CD1c-positive myeloid dendritic cell (primary cell): ENCODE measurements around the gene TMEM269.
"Not testable (repeated sequence)": the region's sequence is repeated elsewhere in the genome, so short reads cannot be mapped to it uniquely, and the experiment has no call there.

Source experiments
- DNase-seq: peaks from one replicate; pipeline ENCODE4 v3.0.0-alpha.2; 2016; ENCODE audit errors: extremely low spot score

Gene TMEM269

DNA sequence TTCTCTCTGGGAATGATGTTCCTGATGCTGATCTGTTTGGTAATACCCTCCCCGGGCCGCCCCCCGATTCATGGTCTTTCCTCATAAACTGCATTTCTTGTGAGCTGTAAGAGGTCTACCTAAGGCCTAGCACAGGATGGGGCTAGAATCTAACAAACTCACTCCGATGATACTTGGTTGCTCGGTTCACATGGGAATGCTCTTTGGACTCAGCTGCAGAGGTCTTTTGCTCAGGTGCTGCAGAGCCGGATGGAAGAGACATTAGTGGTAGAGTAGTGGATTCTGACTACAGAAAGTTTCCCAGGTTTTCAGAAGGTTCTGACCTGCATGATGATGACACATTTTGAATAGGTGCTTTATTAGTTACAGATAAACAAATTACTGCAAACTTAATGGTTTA lies 8.3 kb upstream of the TMEM269 start:
- DNase-seq, result no peak

- DNase-seq, result peak; percentile 37
These were observed 6.9 kb upstream of the TMEM269 start for GRCh38 chr1:42777852-42778251.

GRCh38 chr1:42779725-42780124 lies 5.1 kb upstream of the TMEM269 start:
- no peak for DNase-seq

GRCh38 chr1:42780176-42780575 lies 4.6 kb upstream of the TMEM269 start:
- no peak for DNase-seq

- no peak for DNase-seq
These were observed 1.7 kb upstream of the TMEM269 start for GRCh38 chr1:42783092-42783491.

- DNase-seq, result no peak
These were observed 245 bp upstream of the TMEM269 start for GRCh38 chr1:42784547-42784945.

DNA sequence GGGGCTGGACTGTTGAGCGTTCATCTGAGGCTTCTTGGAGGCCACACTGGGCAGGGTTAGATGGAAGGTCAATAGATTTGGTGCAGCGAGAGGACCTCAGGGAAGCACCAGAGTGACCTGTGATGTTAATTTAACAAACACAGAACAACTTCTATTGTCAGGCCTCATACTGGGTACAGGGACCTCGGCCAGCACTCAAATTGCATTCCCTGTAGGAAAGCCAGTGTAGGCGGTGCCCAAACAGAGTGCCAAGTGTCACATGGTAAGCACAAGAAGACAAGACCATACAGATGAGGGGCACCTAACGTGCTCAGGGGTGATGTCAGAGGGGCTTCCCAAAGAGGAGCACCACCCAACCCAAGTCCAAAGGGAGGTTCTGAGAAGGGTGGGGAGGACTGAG lies 1.3 kb downstream of the TMEM269 start:
- DNase-seq, result no peak

GRCh38 chr1:42788021-42788420 lies 3.2 kb downstream of the TMEM269 start:
- no peak for DNase-seq

GRCh38 chr1:42793824-42794223 lies 9.0 kb downstream of the TMEM269 start:
- no peak for DNase-seq

GRCh38 chr1:42797414-42797813 lies 12.6 kb downstream of the TMEM269 start:
- no peak for DNase-seq

- no peak for DNase-seq
These were observed 13.2 kb downstream of the TMEM269 start for GRCh38 chr1:42797979-42798378.

- DNase-seq, result no peak
These were observed 17.2 kb downstream of the TMEM269 start for GRCh38 chr1:42801832-42802473.

DNA sequence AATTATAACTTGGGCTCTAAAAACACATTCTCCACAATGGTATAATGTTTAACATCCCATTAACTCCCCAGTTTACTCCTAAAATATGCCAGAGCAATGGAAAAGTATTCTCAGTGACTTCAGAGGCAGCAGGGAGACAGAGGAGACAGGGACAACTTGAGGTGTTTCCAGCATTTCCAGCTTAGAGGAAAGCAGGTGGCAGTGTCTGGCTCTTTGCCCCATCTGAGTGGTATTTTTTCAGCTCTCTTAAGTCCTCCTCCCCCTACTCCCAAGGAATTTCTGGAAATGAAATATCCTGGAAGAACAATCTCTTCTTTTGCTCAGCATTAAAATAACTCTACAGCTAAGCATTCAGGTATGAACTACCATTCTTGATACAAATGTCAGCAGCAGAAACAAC lies 21.4 kb downstream of the TMEM269 start:
- DNase-seq, result no peak

GRCh38 chr1:42806593-42806992 lies 21.8 kb downstream of the TMEM269 start:
- no peak for DNase-seq

GRCh38 chr1:42807056-42807668 lies 22.4 kb downstream of the TMEM269 start:
- DNase-seq, result no peak

DNA sequence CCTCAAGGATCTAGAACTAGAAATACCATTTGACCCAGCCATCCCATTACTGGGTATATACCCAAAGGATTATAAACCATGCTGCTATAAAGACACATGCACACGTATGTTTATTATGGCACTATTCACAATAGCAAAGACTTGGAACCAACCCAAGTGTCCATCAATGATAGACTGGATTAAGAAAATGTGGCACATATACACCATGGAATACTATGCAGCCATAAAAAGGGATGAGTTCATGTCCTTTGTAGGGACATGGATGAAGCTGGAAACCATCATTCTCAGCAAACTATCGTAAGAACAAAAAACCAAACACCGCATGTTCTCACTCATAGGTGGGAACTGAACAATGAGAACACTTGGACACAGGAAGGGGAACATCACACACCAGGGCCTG lies 30.0 kb downstream of the TMEM269 start:
- not testable (repeated sequence) for DNase-seq

DNA sequence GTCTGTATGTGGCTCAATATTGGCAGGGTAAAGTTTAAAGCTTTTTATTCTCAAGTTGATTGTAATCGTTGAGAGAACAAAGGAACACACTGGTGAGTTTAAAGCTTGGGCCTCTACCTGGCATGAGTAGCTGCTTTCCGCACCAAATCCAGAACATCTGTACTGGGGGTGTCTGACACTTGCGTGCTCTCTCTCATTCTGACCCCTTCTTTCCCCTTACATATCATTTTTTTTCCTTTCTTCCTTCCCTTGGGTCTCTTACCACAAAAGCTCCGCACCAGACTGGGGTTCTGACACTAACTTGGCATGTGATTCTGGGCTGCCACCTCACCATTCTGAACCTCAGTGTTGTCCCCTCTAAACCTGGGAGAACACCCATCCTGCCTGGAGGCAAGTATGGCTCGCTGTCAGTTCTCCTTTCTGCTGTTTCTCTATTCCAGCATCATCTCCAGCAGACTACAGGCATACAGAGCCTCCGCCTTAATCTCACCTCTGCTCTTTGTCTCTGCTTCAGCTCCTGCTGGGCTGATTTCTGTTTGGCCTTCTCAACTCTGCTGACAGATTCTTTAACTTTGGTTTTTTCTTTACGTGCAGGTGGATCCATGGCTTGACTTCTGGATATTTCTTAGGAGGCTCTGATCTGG lies 31.3 kb downstream of the TMEM269 start:
- peak; percentile 15 for DNase-seq

GRCh38 chr1:42816585-42817439 lies 32.0 kb downstream of the TMEM269 start, which contains the start of the genes ERMAP and SVBP:
Gene ERMAP (plus strand): TSS chr1:42817122. CDS start chr1:42830449, 13,327 bp downstream.
Gene SVBP (minus strand): TSS chr1:42817397. CDS start chr1:42816544, 853 bp downstream.
- peak; percentile 96 for DNase-seq

DNA sequence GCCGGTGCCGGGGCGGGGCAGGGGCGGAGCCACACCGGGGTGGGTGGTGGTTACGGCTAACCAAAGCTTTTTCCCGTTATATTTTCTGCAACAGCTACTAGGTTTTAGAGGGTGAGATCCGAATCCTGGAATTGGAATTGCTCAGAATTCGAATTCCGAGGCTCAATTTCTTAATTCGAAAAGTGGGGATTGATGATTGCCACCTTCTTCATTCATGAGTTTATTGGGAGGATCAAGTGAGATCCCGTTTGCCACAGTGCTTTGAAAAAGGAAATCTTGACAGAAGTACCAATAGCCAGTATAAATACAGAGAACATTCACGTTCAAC lies 32.6 kb downstream of the TMEM269 start:
- DNase-seq, result no peak

GRCh38 chr1:42817976-42818375 lies 33.2 kb downstream of the TMEM269 start:
- DNase-seq, result no peak

- DNase-seq, result no peak
These were observed 36.0 kb downstream of the TMEM269 start for GRCh38 chr1:42820813-42821212.

DNA sequence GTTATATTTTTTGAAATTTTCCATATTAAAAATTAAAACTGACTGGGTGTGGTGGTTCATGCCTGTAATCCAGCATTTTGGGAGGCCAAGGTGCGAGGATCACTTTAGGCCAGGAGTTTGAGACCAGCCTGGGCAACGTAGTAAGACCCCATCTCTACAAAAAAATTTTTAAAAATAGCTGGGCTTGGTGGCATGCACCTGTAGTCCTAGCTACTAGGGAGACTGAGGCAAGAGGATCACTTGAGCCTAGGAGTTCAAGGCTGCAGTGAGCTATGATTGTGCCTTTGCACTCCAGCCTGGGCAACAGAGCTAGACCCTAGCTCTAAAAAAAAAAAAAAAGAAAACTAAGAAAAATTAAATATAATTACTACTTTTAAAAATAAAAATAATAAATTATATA lies 36.9 kb downstream of the TMEM269 start:
- DNase-seq, result no peak
